Measurements from ENCODE around the gene ITGAD. TPM values are rescaled to one million over a fixed set of nuclear protein-coding genes. Genes with fewer than 3 reads are reported as not detected.

Gene ITGAD
- polyA plus RNA-seq, 3 donors = 0.04 TPM; not detected in 2

GRCh38 chr16:31365131-31365865, 27.8 kb upstream of the ITGAD start:
- Mint-ChIP-seq H3K9me3 (peaks cover 0 to 2% (median 0%) of the 10 kb centered on the region in 7 donors), H3K27ac (peak overlapping the region; percentile 50 to 93 (median 81)), H3K4me1 (peaks cover 65% of the 10 kb centered on the region), H3K4me3 (peak overlapping the region; percentile 0 to 17), H3K36me3 (peaks cover 55 to 75% of the 10 kb centered on the region in 2 donors), H3K27me3 (ENCODE audit: low read depth in 3 of 3) (peaks cover 0 to 4% (median 0%) of the 10 kb centered on the region in 3 donors)
- Histone ChIP-seq H4K20me1 (ENCODE audit: insufficient read depth, low read length) (peaks cover 43% of the 10 kb centered on the region), H3K4me1 (ENCODE audit: control insufficient read depth in 1 of 2, insufficient read depth in 2 of 2, low read length in 2 of 2) (peaks cover 53 to 64% of the 10 kb centered on the region in 2 donors), H3K4me3 (replicated peaks in 1 of 3; ENCODE audit: low read depth in 2 of 3, low read length in 3 of 3) (no peak overlapping the region), H3K79me2 (ENCODE audit: insufficient read depth, low read length) (peaks cover 7% of the 10 kb centered on the region), H3K9ac (ENCODE audit: insufficient read depth, low read length, poor library complexity, severe bottlenecking) (no peak overlapping the region), H3K27me3 (ENCODE audit: control insufficient read depth in 2 of 2, insufficient read depth in 2 of 2, low read length in 2 of 2) (no peaks in the 10 kb centered on the region), H3K4me2 (replicated peaks; ENCODE audit: extremely low read depth, low read length, poor library complexity, severe bottlenecking) (no peak overlapping the region), H2AFZ (ENCODE audit: insufficient read depth, low read depth, low read length, poor library complexity, severe bottlenecking) (no peak overlapping the region), H3K9me3 (replicated peaks in 1 of 2; ENCODE audit: control insufficient read depth in 1 of 2, insufficient read depth in 1 of 2, low read length in 2 of 2) (no peaks in the 10 kb centered on the region), H3K36me3 (replicated peaks in 1 of 2; ENCODE audit: control insufficient read depth in 1 of 2, insufficient read depth in 2 of 2, low read length in 2 of 2) (peaks cover 32 to 50% of the 10 kb centered on the region in 2 donors), H3K27ac (ENCODE audit: low read depth in 1 of 2, low read length in 2 of 2) (peak overlapping the region in 1 of 2 donors; percentile 29)
- TF ChIP-seq CTCF (IDR thresholded peaks at IDR 0.05) = no peak
- 90% methylated on average over 6 of the region's 7 CpGs for WGBS (ENCODE audit: insufficient coverage)
- intact Hi-C loops (cut with micrococcal nuclease) = loop anchor here in 1 of 2 donors (5.0 kb wide), 1 partner anchor 33 kb away; no protein-coding TSS in a partner anchor
- DNase-seq = no peak

- no peaks in the 10 kb centered on the region for H3K27me3 ChIP-seq (ENCODE audit: control insufficient read depth in 2 of 2, insufficient read depth in 2 of 2, low read length in 2 of 2)
- no peak for TF ChIP-seq CTCF (IDR thresholded peaks at IDR 0.05)
- Mint-ChIP-seq H3K27me3 (ENCODE audit: low read depth in 3 of 3) (peaks cover 0 to 4% (median 0%) of the 10 kb centered on the region in 3 donors), H3K9me3 (peaks cover 0 to 2% (median 0%) of the 10 kb centered on the region in 7 donors), H3K4me1 (peaks cover 60% of the 10 kb centered on the region), H3K4me3 (peak overlapping the region in 1 of 2 donors; percentile 80), H3K27ac (peak overlapping the region; percentile 83 to 98 (median 93)), H3K36me3 (peaks cover 66 to 77% of the 10 kb centered on the region in 2 donors)
- H4K20me1 ChIP-seq (ENCODE audit: insufficient read depth, low read length) = peaks cover 42% of the 10 kb centered on the region
- no peaks in the 10 kb centered on the region for H3K9me3 ChIP-seq (replicated peaks in 1 of 2; ENCODE audit: control insufficient read depth in 1 of 2, insufficient read depth in 1 of 2, low read length in 2 of 2)
- peak; percentile 89 to 93 (median 91) for DNase-seq
- H2AFZ ChIP-seq (ENCODE audit: insufficient read depth, low read depth, low read length, poor library complexity, severe bottlenecking) = no peak overlapping the region
- 0% methylated on average over 3 of the region's 3 CpGs for WGBS (ENCODE audit: insufficient coverage)
- H3K36me3 ChIP-seq (replicated peaks in 1 of 2; ENCODE audit: control insufficient read depth in 1 of 2, insufficient read depth in 2 of 2, low read length in 2 of 2) = peaks cover 46 to 55% of the 10 kb centered on the region in 2 donors
- H3K79me2 ChIP-seq (ENCODE audit: insufficient read depth, low read length) = peaks cover 4% of the 10 kb centered on the region
- intact Hi-C loops (cut with micrococcal nuclease) = loop anchor here in 1 of 2 donors (2.0 to 5.0 kb wide), 2 partner anchors 15 to 36 kb away; no protein-coding TSS in a partner anchor
- peak overlapping the region; percentile 85 to 88 for H3K27ac ChIP-seq (ENCODE audit: low read depth in 1 of 2, low read length in 2 of 2)
- no peak overlapping the region for H3K9ac ChIP-seq (ENCODE audit: insufficient read depth, low read length, poor library complexity, severe bottlenecking)
- H3K4me3 ChIP-seq (replicated peaks in 1 of 3; ENCODE audit: low read depth in 2 of 3, low read length in 3 of 3) = peak overlapping the region in 1 of 3 experiments; percentile 47
- peaks cover 51 to 60% of the 10 kb centered on the region in 2 donors for H3K4me1 ChIP-seq (ENCODE audit: control insufficient read depth in 1 of 2, insufficient read depth in 2 of 2, low read length in 2 of 2)
- H3K4me2 ChIP-seq (replicated peaks; ENCODE audit: extremely low read depth, low read length, poor library complexity, severe bottlenecking) = peak overlapping the region; percentile 30
Observed at GRCh38 chr16:31367853-31368252, 25.3 kb upstream of the ITGAD start.

Data from CD14-positive monocyte (primary cell).